Activated CD4-positive, alpha-beta memory T cell treated with anti-CD3 and anti-CD28 coated beads, Interleukin-2, amount 10 ng/mL, durations not matched to agents 7 days and 5 days (primary cell): Measurements from ENCODE around the gene FILIP1L. TPM values are rescaled to one million over a fixed set of nuclear protein-coding genes. Genes with fewer than 3 reads are reported as not detected.

Experiments used
- CTCF ChIA-PET: fragments of 350-600 bp; sonication (Branson Sonifier 250); formaldehyde crosslinking; loops from one replicate; lab custom pipeline; 2021; ENCODE audit warnings: antibody characterized with exemption, inconsistent platforms; lab: Charles Lee
- POLR2A ChIA-PET: fragments of 350-600 bp; sonication (Branson Sonifier 250); formaldehyde crosslinking; loops from one replicate; lab custom pipeline; 2021; ENCODE audit warnings: antibody characterized with exemption; lab: Charles Lee
- DNase-seq: peaks from one replicate; pipeline ENCODE4 v3.0.0-alpha.2; 2020
- H3K27ac Mint-ChIP-seq: one replicate; pipeline ENCODE4 v1.8.0; 2021; ENCODE audit warnings: mild to moderate bottlenecking, mixed read lengths
- H3K27me3 Mint-ChIP-seq: one replicate; pipeline ENCODE4 v1.8.0; 2021; ENCODE audit warnings: mixed read lengths
- H3K36me3 Mint-ChIP-seq: one replicate; pipeline ENCODE4 v1.8.0; 2021; ENCODE audit warnings: low read depth, mixed read lengths
- H3K4me1 Mint-ChIP-seq: one replicate; pipeline ENCODE4 v1.8.0; 2021; ENCODE audit warnings: mixed read lengths
- H3K4me3 Mint-ChIP-seq: one replicate; pipeline ENCODE4 v1.8.0; 2021; ENCODE audit warnings: mild to moderate bottlenecking, mixed read lengths
- H3K9me3 Mint-ChIP-seq: one replicate; pipeline ENCODE4 v1.8.0; 2021; ENCODE audit warnings: mixed read lengths
- total RNA-seq, 2 experiments: library from RNA; stranded (reverse); gene quantifications; one replicate each; pipeline ENCODE4 v1.2.3, GENCODE V29; 2021

FILIP1L gene
- total RNA-seq, 2 experiments from 2014 or later, result 1.9 to 2.0 TPM

DNA sequence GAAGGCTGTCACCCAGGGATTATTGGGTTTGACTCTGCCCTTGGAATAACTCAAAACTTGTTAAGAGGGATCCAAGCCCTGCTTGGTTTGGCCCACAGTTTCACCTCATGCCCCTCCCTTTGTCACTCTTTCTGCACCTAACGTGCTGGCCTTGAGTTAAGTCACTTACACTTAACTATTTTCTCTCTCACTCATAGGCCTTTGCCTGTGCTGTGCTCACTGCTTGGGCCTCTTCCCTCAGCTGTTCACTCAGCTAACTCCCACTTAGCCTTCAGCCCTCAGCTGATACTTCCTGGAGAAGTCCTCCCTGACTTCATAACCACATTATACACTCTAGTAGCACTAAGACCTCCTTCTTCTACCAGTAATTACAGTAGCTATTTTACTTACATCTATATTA is 163.4 kb downstream of the FILIP1L start:
- CTCF ChIA-PET, result no interaction called here

DNA sequence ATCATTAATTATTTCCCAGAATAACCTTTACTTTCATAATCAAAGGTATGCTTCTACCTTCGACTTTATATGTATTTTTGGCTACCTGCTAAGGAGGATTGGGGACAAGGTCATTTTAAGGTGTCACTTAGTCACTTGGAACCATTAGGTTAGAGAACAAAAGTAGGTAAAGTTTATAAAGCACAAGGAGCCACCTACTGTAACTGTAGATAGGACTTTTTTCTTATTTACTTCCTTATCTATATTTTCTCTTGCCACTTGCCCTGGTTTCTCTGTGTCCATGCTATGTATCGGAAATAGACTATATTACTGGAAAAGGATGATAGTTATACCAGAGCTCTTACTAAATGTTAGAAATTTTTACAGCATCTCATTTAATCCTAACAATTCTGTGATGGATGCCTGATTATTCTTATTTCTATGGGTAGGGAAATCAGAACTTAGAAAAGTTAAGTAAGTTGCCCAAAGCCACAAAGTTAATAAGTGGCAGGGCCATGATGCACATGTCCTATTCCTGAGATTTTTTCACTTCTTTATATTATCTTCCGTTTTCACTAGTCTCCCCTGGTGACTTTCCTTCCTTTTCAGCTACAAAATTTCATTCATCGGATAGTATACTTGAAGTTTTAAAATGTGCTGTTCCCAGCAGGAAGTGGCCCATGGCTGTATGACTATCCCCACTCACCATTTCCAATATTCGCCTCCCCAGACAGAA is 164.2 kb downstream of the FILIP1L start:
- CTCF ChIA-PET, result no interaction called here
- Mint-ChIP-seq H3K9me3 (no peaks in the 10 kb centered on the region), H3K4me1 (peaks cover 2% of the 10 kb centered on the region), H3K36me3 (no peaks in the 10 kb centered on the region), H3K4me3 (no peak overlapping the region), H3K27me3 (no peaks in the 10 kb centered on the region), H3K27ac (no peak overlapping the region)
- POLR2A ChIA-PET, result no interaction called here
- DNase-seq, result no peak

More for the DNA sequence above, 163.4 kb downstream of the FILIP1L start:
- Mint-ChIP-seq H3K9me3 (no peaks in the 10 kb centered on the region), H3K36me3 (no peaks in the 10 kb centered on the region), H3K27ac (no peak overlapping the region), H3K4me1 (peaks cover 2% of the 10 kb centered on the region), H3K27me3 (no peaks in the 10 kb centered on the region), H3K4me3 (no peak overlapping the region)
- POLR2A ChIA-PET, result no interaction called here
- DNase-seq, result no peak

DNA sequence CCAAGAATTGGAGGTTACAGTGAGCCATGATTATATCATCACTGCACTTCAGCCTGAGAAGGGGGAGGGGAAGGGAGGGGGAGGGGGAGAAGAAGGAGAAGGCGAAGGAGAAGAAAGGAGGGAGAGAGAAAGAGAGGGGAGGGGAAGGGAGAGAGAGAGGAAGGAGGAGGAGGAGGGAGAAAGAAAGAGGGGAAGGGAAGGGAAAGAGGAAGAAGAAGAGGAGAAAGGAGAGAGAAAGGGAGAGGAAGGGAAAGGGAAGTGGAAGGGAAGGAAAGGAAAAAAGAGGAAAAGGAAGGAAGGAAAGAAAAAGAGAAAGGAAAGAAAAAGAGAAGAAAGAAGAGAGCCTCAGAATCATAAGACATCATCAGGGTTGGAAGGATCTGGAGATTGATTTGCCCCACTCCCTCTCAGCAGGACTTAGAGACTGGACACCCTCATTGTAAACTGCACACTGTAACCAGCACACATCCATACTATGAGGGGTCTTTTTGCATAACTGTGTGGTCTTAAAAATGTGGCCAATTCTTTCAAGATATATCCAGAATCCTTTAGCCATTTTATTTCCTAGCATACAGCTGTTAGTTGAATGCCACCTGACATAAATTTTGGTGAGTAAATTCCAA is 165.7 kb downstream of the FILIP1L start:
- no peak overlapping the region for H3K4me3 Mint-ChIP-seq
- no peak overlapping the region for H3K27ac Mint-ChIP-seq
- ChIA-PET CTCF (no interaction called here), POLR2A (no interaction called here)
- no peak for DNase-seq
- no peaks in the 10 kb centered on the region for H3K9me3 Mint-ChIP-seq
- H3K27me3 Mint-ChIP-seq, result no peaks in the 10 kb centered on the region
- H3K36me3 Mint-ChIP-seq, result no peaks in the 10 kb centered on the region
- peaks cover 2% of the 10 kb centered on the region for H3K4me1 Mint-ChIP-seq

DNA sequence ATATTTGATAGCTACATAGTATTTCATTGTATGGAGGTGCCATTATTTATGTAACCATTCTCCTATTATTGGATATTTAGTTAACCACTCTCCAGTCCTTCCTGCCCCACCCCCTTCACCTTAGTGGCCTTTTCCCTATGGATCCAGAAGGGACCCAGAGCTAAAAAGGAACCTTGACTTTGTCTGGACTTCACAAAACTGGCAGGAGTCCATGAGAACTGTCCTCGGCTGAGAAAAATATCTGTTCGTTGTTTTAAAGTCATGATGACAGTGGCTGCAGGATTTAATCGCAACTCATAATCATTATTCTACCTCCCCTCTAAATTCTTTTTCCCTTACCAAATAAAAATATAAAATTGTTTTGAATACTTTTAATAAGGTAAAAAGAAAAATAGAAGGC is 166.9 kb downstream of the FILIP1L start:
- Mint-ChIP-seq H3K27me3 (no peaks in the 10 kb centered on the region), H3K4me1 (no peaks in the 10 kb centered on the region), H3K4me3 (no peak overlapping the region), H3K36me3 (no peaks in the 10 kb centered on the region), H3K9me3 (no peaks in the 10 kb centered on the region), H3K27ac (no peak overlapping the region)
- no peak for DNase-seq
- POLR2A ChIA-PET, result no interaction called here
- CTCF ChIA-PET, result no interaction called here

DNA sequence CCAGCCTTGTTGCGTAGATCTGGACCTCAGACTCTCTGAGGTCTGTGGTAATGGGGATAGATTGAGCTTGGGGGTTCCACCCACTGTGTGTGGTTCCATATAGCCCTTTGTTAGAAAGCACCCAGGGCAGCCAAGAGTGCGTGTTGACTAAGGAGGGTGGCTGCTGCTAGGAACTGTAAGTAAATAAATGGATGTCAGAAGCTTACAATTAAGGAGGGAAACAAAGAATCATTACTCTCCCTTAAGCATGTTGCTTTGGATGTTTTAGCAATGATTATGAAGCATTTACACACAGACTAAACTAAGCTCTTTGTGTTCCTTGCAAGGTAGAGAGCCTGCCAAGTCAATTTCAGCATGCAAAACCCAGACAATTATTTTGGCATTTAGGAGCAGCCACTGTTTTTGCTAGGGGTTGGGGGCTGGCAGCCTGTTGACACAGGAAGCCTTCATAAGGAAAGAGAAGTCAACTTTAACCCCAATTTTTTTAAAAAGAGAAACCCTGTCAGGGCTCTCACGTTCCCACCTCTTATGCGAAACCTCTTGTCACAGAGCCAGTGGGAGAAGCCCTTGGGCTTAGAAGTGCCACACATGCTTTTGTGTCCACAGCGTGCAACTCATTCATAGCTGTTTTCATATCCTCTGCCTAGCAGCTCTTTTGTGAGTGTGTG is 168.8 kb downstream of the FILIP1L start:
- Mint-ChIP-seq H3K27ac (no peak overlapping the region), H3K4me3 (no peak overlapping the region), H3K4me1 (no peaks in the 10 kb centered on the region), H3K9me3 (no peaks in the 10 kb centered on the region), H3K36me3 (peaks cover 3% of the 10 kb centered on the region), H3K27me3 (no peaks in the 10 kb centered on the region)
- CTCF ChIA-PET, result no interaction called here
- POLR2A ChIA-PET, result no interaction called here
- DNase-seq, result no peak

DNA sequence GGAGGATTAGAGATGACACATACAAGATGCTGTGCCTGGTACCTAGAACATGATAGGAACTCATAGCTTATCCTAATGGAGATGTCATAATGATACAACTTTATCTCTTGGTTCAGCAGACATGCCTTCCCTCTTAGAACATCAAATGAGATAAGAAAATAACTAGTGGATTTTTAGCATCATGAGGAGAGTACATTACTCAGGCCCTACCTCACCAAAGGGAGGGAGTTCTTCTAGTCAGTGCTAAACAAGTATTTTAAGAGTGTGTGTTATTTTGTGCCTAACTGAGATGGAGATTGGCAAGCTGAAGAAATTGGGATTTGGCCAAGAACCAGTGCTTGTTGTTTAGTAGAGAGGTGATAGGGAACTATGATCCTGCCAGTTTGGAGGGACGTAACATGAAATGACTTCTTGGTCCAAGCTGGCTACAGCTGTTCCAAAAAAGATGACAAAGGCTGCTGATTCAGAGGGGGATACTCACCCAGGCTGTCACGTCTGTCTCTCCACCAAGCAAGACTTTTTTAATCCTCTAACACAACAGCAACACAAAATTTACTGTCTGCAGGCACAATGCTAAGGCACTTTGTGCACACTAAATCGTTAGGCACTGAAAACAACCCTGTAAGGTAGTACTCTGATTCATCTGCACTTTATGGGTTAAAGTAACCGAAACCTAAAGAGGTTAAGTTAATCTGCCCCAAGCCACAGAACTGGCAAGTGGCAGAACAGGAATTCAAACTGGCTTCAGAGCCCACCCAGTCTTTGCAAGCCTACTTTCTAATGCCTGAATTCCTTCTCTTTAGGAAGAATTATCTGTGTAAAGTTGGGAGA is 170.2 kb downstream of the FILIP1L start:
- Mint-ChIP-seq H3K9me3 (no peaks in the 10 kb centered on the region), H3K4me3 (no peak overlapping the region)

DNA sequence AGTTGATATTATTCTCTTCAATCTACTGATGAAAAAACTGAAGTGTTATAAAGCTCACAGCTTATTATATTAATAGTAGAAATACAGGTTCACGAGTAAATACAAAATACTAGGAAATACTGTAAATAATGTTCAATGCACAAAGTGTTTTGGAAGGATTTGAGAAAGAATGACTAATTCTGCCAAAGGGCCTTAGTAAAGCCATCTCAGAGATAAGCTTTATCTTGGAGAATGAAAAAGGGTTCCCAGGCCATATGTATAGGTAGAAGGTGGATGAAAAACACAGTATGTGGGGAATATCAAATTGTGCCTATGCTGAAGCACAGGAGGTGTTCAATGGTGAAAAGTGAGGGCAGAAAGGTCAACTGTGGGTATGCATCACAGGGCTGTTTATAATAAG is 173.1 kb downstream of the FILIP1L start:
- Mint-ChIP-seq H3K4me3 (no peak overlapping the region), H3K36me3 (peaks cover 3% of the 10 kb centered on the region), H3K4me1 (peaks cover 5% of the 10 kb centered on the region), H3K9me3 (no peaks in the 10 kb centered on the region), H3K27me3 (no peaks in the 10 kb centered on the region), H3K27ac (no peak overlapping the region)
- DNase-seq, result no peak
- CTCF ChIA-PET, result no interaction called here
- POLR2A ChIA-PET, result interaction anchor here (1.0 kb wide), 1 partner anchor 12 kb away, joined by 3 read pairs; no protein-coding TSS in a partner anchor

More for the DNA sequence above, 170.2 kb downstream of the FILIP1L start:
- Mint-ChIP-seq H3K27me3 (no peaks in the 10 kb centered on the region), H3K36me3 (peaks cover 3% of the 10 kb centered on the region), H3K27ac (no peak overlapping the region), H3K4me1 (peaks cover 5% of the 10 kb centered on the region)
- CTCF ChIA-PET, result no interaction called here
- POLR2A ChIA-PET, result no interaction called here
- DNase-seq, result no peak

DNA sequence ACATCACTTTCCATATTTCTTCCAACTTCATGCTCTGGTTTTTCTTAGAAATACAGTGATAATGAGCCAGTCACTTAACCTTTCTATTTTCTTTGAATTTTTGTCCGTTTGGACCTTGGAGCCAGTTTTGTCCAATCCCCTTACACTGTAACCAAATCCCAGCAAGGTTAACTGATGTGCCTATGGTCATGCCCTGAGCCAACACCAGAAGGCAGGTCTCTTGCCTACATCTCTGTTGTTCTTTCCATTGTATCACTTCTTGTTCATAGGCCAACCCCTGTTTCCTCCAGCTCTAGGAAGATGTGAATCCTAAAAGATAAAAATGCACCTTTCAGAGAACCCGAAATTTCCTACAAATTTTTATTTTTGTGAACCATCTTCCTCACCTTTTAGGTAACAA is 174.0 kb downstream of the FILIP1L start:
- Mint-ChIP-seq H3K4me1 (peaks cover 5% of the 10 kb centered on the region), H3K36me3 (peaks cover 3% of the 10 kb centered on the region), H3K4me3 (no peak overlapping the region), H3K27me3 (no peaks in the 10 kb centered on the region), H3K9me3 (no peaks in the 10 kb centered on the region), H3K27ac (no peak overlapping the region)
- no peak for DNase-seq
- POLR2A ChIA-PET, result interaction anchor here (1.0 kb wide), 1 partner anchor 13 kb away, joined by 3 read pairs; no protein-coding TSS in a partner anchor
- CTCF ChIA-PET, result no interaction called here

DNA sequence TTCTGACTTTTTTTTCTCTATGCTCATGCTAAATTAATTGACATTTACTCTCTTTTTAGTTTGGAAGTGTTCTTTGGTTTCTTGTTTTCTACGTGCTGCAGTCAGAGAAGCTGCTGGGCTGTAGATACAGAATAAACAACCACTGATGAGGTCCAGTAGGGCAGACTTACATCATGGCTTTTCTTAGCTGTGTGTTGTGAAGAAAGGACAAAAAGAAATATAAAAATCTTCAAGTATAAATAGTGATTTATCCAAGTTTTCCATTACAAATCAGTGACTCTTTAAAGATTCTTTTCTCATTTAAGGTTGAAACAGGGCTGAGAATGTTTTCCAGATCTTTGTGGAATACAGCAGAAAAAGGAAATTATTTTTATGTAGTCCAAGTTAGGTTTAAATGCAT is 174.4 kb downstream of the FILIP1L start:
- peaks cover 3% of the 10 kb centered on the region for H3K36me3 Mint-ChIP-seq
- no peaks in the 10 kb centered on the region for H3K27me3 Mint-ChIP-seq
- CTCF ChIA-PET, result no interaction called here
- no peak overlapping the region for H3K27ac Mint-ChIP-seq
- DNase-seq, result no peak
- no peaks in the 10 kb centered on the region for H3K9me3 Mint-ChIP-seq
- POLR2A ChIA-PET, result no interaction called here
- peaks cover 5% of the 10 kb centered on the region for H3K4me1 Mint-ChIP-seq
- no peak overlapping the region for H3K4me3 Mint-ChIP-seq

DNA sequence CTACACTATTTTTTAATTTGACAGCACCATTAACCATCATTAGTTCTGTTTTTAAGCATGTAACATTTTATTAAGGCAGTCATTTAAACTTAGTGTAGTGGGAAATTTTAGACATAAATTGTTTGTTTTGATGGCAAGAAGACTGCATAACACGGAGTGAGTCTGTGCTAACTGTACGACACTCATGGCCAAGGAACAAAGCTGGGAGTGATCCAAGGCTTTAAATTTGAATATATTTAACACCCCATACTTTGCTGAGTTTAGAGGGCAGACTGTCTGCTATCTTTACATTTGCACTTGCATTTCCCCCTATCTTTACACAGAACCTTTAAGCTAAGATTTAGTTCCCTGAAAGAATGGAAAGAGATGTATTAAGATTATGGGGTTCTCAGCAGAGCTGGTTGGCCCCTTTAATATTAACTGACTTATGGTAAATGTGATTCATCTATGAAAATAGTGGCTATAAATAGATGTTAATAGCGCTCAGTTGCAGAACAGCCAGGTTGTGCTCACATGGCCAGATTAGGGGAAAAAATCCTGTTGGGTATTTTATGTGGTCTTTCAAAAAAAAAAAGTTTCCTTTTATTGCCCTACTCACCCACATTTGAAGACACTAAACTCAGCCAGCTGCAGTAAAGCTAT is 175.9 kb downstream of the FILIP1L start:
- POLR2A ChIA-PET, result interaction anchor here (0.6 to 1.0 kb wide), 2 partner anchors 14 to 1149 kb away, joined by 3 read pairs; no protein-coding TSS in a partner anchor
- Mint-ChIP-seq H3K9me3 (no peaks in the 10 kb centered on the region), H3K27ac (no peak overlapping the region), H3K4me3 (no peak overlapping the region), H3K36me3 (peaks cover 3% of the 10 kb centered on the region), H3K4me1 (peaks cover 5% of the 10 kb centered on the region), H3K27me3 (no peaks in the 10 kb centered on the region)
- CTCF ChIA-PET, result no interaction called here
- DNase-seq, result no peak

DNA sequence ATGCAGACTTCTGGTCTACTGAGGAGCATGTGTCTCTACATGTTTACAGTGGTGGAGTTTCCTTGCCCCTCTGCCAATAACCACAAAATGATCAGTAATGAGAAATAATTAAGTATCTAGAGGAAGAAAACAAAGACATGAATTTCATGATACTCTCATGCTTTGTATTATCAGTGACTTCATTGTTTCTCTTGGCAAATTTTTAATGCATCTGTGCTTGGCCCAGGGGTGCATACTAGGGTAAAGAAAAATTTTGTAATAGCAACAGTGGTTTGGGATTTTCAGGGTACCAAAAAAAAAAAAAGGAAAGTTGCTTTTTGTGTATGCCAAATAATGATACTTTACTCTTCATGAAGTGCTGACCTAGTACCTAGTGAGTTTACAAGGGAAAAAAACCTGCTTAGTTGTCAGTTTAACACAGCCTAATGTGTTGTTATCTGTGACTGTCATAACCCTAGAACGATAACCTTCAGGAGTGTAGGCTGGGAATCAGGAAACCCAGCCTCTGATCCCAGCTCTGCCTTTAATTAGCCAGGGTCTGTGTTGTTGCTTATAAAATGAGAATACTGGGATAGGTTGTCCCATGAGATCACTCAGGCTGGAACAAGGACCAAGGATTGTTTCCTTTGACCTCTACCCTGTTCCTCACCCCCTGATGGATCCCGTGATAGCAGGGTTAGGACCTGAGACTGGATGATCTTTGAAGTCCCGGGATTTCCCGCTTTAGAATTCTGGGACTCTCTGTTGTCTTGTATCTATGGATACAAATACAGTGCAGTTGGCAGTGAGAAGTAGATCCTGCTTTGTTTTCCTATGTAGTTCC is 179.1 kb downstream of the FILIP1L start:
- ChIA-PET CTCF (interaction anchor here (0.7 kb wide), 1 partner anchor 16 kb away, joined by 5 read pairs; no protein-coding TSS in a partner anchor), POLR2A (no interaction called here)

More for the DNA sequence above, 179.1 kb downstream of the FILIP1L start:
- H3K36me3 Mint-ChIP-seq, result no peaks in the 10 kb centered on the region
- H3K9me3 Mint-ChIP-seq, result no peaks in the 10 kb centered on the region
- H3K4me3 Mint-ChIP-seq, result no peak overlapping the region
- H3K27ac Mint-ChIP-seq, result no peak overlapping the region
- peaks cover 2% of the 10 kb centered on the region for H3K4me1 Mint-ChIP-seq
- no peak for DNase-seq
- H3K27me3 Mint-ChIP-seq, result no peaks in the 10 kb centered on the region
